Measurements from ENCODE around the gene HSD17B10. TPM values are rescaled to one million over a fixed set of nuclear protein-coding genes. Genes with fewer than 3 reads are reported as not detected.

HSD17B10 gene
- 100 to 1,000 TPM in 1 of 4 donors, 10 to 100 TPM in 3; 46.6 to 106 (median 93.6) TPM for total RNA-seq

DNA sequence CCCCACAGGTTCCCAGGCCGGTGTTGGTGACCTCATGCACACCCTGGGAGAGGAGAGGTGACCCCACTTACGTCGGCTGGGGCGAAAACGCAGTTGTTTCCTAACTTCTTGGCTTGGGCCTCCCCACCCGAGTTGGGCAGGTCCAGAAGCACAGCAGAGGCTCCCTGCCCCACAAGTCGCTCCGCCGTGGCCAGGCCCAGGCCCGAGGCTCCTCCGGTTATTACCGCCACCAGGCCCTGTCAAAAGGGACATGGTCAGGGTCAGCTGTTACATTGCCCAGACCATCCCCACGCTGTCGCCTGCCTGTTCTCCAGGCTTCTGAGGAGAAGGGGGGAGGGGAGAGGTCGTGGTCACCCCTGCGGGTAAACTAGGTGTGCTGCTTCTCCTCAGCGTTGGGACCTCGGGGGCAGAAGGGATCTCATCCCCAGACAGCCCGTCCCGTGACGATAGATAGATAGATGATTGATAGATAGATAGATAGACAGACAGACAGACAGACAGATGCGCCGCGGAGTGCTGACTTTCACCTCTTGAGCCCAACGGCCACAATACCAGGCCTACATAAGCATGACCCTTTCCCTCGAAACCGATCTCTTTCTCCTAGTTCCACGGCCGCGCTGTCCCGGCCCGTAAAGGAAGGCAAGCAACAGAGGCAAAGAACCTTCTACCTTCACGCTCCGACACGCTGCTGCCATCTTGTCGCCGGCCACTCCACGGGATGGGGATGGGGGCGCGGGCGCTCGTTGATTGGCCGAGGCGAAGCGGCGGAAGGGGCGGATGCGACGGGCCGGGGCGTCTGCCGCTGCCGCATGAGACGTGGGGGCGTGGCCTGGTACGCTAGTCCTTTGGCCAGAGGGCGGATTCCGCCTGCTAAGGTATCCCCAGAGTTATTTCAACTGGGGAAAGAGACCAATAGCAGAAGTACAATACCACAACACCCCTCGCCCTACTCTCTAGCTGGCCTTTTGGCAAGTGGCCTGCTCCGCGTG, at the start of gene HSD17B10:
Gene HSD17B10, minus strand, starts transcription at position 720 of the 989 bp plus-strand sequence. Its CDS starts 25 bp downstream, at position 695.
- Histone ChIP-seq H3K9me3 (no peaks in the 10 kb centered on the region), H3K27me3 (no peaks in the 10 kb centered on the region), H3K4me3 (peak within 1 kb of the TSS; percentile 60), H3K27ac (peak within 1 kb of the TSS; percentile 59), H3K36me3 (peaks cover 12% of the 10 kb centered on the region), H3K4me1 (peaks cover 9% of the 10 kb centered on the region)
- TF ChIP-seq, protein P1, sequence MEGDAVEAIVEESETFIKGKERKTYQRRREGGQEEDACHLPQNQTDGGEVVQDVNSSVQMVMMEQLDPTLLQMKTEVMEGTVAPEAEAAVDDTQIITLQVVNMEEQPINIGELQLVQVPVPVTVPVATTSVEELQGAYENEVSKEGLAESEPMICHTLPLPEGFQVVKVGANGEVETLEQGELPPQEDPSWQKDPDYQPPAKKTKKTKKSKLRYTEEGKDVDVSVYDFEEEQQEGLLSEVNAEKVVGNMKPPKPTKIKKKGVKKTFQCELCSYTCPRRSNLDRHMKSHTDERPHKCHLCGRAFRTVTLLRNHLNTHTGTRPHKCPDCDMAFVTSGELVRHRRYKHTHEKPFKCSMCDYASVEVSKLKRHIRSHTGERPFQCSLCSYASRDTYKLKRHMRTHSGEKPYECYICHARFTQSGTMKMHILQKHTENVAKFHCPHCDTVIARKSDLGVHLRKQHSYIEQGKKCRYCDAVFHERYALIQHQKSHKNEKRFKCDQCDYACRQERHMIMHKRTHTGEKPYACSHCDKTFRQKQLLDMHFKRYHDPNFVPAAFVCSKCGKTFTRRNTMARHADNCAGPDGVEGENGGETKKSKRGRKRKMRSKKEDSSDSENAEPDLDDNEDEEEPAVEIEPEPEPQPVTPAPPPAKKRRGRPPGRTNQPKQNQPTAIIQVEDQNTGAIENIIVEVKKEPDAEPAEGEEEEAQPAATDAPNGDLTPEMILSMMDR (IDR thresholded peaks at IDR 0.05): no peak
- no peak for TF ChIP-seq POLR2AphosphoS5 (IDR thresholded peaks at IDR 0.05)
- no peak for TF ChIP-seq POLR2A (IDR thresholded peaks at IDR 0.05)
- no peak for TF ChIP-seq EP300 (IDR thresholded peaks at IDR 0.05)
- WGBS: 37% methylated on average over 39 of the region's 61 CpGs
- peak; percentile 93 to 94 for DNase-seq (ENCODE audit: low spot score in 2 of 2)

DNA sequence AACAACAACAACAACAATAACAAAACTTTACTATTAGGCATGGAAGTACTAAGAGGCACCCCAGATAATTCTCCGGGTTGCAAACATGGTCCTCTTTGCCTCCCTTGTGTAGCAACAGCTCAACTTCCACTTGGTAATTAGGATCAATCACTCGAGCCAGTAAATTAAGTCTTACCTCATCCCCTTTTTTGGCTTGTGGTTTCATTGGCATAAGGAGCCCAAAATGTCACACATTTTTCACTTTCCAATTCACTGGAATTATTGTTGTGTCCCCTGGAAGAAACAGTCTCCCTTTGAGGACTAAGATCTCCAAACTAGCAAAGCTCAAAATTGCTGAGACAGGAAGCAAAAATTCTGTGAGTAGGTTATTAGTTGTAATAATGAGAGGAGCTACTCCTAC, 49.2 kb upstream of the HSD17B10 start:
- H3K36me3 ChIP-seq: no peaks in the 10 kb centered on the region
- WGBS: 46% methylated on average over 2 of the region's 2 CpGs
- H3K27me3 ChIP-seq: no peaks in the 10 kb centered on the region
- H3K27ac ChIP-seq: no peak overlapping the region
- TF ChIP-seq EP300 (IDR thresholded peaks at IDR 0.05) (no peak), POLR2A (IDR thresholded peaks at IDR 0.05) (no peak), POLR2AphosphoS5 (IDR thresholded peaks at IDR 0.05) (no peak)
- TF ChIP-seq, protein P1 (IDR thresholded peaks at IDR 0.05): no peak
- no peaks in the 10 kb centered on the region for H3K9me3 ChIP-seq
- DNase-seq (ENCODE audit: low spot score in 2 of 2): no peak
- peaks cover 4% of the 10 kb centered on the region for H3K4me1 ChIP-seq
- H3K4me3 ChIP-seq: no peak overlapping the region

DNA sequence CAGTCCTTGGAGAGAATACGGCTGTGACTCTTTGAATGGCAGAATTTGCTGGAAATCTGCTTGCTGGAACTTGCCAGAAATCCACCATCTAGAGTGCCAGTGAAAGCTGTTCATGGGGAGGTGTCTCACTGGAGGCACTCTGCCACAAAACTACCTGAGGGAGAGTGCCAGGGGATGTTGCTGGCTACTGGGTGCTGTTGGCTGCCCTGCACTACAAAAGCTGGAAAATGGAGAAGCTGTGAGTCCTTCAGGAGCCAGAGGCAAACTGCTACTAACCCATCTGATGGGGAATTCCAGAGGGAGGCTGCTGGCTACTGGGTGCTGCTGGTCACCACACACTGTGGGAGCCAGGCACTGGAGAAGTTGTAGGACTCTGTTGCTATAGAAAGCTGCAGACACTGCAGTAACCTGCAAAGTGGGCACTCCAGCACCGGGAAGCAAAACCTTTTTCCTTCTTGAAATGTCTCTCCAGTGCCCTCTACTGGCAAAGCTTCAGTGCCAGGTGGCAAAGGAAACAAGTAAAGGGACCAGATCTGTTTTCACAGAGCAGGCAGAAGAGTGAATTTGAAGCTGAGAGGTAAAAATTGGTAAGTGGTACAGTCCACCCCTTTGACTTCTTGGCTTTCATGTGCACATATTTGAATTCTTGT, 47.8 kb upstream of the HSD17B10 start:
- no peaks in the 10 kb centered on the region for H3K36me3 ChIP-seq
- 25% methylated on average over 2 of the region's 2 CpGs for WGBS
- TF ChIP-seq POLR2AphosphoS5 (IDR thresholded peaks at IDR 0.05): no peak
- TF ChIP-seq, protein P1 (IDR thresholded peaks at IDR 0.05): peak; percentile 11 to 48

DNA sequence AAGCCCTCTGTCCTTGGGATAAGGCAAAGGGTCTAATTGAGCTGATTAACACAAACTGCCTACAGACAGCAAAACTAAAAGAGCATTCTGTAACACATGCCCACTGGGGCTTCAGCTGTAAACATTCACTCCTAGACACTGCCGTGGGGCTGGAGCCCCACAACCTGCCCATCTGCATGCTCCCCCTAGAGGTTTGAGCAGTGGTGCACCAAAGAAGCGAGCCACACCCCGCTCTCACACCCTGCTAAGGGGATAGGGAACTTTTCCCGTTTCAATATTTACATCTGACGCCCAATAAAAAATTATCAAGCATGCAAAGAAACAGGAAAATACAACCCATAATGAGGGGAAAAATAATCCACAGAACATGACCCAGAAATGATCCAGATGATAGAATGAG, 46.9 kb upstream of the HSD17B10 start:
- H3K4me1 ChIP-seq: peaks cover 4% of the 10 kb centered on the region
- no peak overlapping the region for H3K4me3 ChIP-seq
- no peaks in the 10 kb centered on the region for H3K27me3 ChIP-seq
- H3K36me3 ChIP-seq: no peaks in the 10 kb centered on the region
- H3K9me3 ChIP-seq: no peaks in the 10 kb centered on the region
- TF ChIP-seq POLR2A (IDR thresholded peaks at IDR 0.05) (no peak), POLR2AphosphoS5 (IDR thresholded peaks at IDR 0.05) (no peak), EP300 (IDR thresholded peaks at IDR 0.05) (no peak)
- WGBS: 28% methylated on average over 5 of the region's 5 CpGs
- no peak for DNase-seq (ENCODE audit: low spot score in 2 of 2)
- no peak overlapping the region for H3K27ac ChIP-seq

More for the DNA sequence above, 47.8 kb upstream of the HSD17B10 start:
- Histone ChIP-seq H3K27ac (no peak overlapping the region), H3K4me1 (peaks cover 4% of the 10 kb centered on the region), H3K27me3 (no peaks in the 10 kb centered on the region), H3K9me3 (no peaks in the 10 kb centered on the region), H3K4me3 (no peak overlapping the region)
- no peak for DNase-seq (ENCODE audit: low spot score in 2 of 2)

DNA sequence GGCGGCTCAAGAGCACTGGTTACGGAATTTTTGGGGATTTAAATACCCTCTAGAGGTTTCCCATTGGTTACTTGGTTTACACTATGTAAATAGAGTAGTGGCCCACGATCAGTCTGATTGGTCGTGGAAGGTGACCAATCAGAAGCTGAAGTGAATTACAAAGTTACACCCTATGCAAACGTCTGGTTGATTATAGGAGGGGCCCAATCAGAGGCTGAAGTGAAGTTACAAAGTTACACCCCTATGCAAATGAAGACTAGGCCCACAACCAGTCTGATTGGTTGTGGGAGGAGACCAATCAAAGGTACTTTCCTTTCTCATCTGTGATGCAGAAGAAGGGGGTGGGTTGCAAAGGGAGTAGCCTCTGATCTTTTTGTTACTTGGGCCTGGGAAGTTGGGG, 45.1 kb upstream of the HSD17B10 start:
- H3K9me3 ChIP-seq: no peaks in the 10 kb centered on the region
- no peak for DNase-seq (ENCODE audit: low spot score in 2 of 2)
- 73% methylated on average over 5 of the region's 5 CpGs for WGBS
- peaks cover 4% of the 10 kb centered on the region for H3K4me1 ChIP-seq
- no peak overlapping the region for H3K27ac ChIP-seq
- H3K36me3 ChIP-seq: no peaks in the 10 kb centered on the region
- TF ChIP-seq, protein P1 (IDR thresholded peaks at IDR 0.05): no peak
- TF ChIP-seq POLR2AphosphoS5 (IDR thresholded peaks at IDR 0.05): no peak
- TF ChIP-seq EP300 (IDR thresholded peaks at IDR 0.05): no peak
- no peak for TF ChIP-seq POLR2A (IDR thresholded peaks at IDR 0.05)
- H3K27me3 ChIP-seq: no peaks in the 10 kb centered on the region
- no peak overlapping the region for H3K4me3 ChIP-seq
